ENCODE measurements around the gene PPP1R7. TPM values are rescaled to one million over a fixed set of nuclear protein-coding genes. Genes with fewer than 3 reads are reported as not detected.

The PPP1R7 gene
- total and polyA plus RNA-seq, 2 experiments from 2014 or later, result 53.1 to 107 TPM

GRCh38 chr2:241142593-241142992, 7.7 kb upstream of the PPP1R7 start:
- Histone ChIP-seq H3K36me3 (ENCODE audit: low read depth) (no peaks in the 10 kb centered on the region), H3K9ac (no peak overlapping the region), H3K27me3 (replicated peaks; ENCODE audit: insufficient read depth) (no peaks in the 10 kb centered on the region), H3K4me3 (no peak overlapping the region), H3K4me1 (ENCODE audit: insufficient read depth) (no peaks in the 10 kb centered on the region), H3F3A (ENCODE audit: insufficient read depth) (no peaks in the 10 kb centered on the region), H3K27ac (no peak overlapping the region), H4K20me1 (ENCODE audit: insufficient read depth) (no peaks in the 10 kb centered on the region), H3K9me2 (ENCODE audit: insufficient read depth) (no peaks in the 10 kb centered on the region), H3K9me3 (ENCODE audit: low read depth) (no peaks in the 10 kb centered on the region), H3K4me2 (ENCODE audit: unreplicated experiment) (no peak overlapping the region), H3K79me2 (ENCODE audit: insufficient read depth) (no peaks in the 10 kb centered on the region), H2AFZ (no peak overlapping the region)
- DNase-seq, result no peak
- TF ChIP-seq EZH2 (IDR thresholded peaks at IDR 0.05; ENCODE audit: insufficient read depth, poor library complexity, severe bottlenecking) (no peak), EZH2phosphoT487 (IDR thresholded peaks at IDR 0.05; ENCODE audit: insufficient read depth, low read depth) (no peak)
- WGBS, 2 experiments (ENCODE audit: low coverage in 1 of 2, low lambda C conversion rate in 2 of 2, missing lambda C conversion rate in 2 of 2), result 83 to 86% methylated on average over 9 of the region's 9 CpGs
- in situ Hi-C loops (cut with MboI), result no loop called here

DNA sequence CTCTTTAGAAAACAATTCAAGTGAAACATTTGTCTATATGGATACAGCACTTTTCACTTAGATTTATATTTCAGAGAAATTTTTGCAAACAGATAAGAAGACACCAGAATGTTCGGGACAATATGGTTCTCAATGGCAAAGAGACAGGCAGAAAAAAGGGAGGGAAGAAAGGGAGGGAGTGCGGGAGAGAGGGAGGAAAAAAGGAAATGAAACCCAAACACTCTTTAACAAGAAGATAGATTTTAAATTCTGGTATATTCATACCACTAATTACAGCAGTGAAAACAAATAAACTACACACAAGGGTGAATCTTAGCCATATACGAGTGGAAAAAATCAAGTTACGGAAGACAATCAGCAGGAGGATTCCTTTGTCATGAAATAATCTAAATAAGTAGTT, 4.0 kb upstream of the PPP1R7 start:
- 69 to 72% methylated on average over 4 of the region's 4 CpGs for WGBS, 2 experiments (ENCODE audit: low coverage in 1 of 2, low lambda C conversion rate in 2 of 2, missing lambda C conversion rate in 2 of 2)
- Histone ChIP-seq H3K4me2 (ENCODE audit: unreplicated experiment) (no peak overlapping the region), H3K9ac (no peak overlapping the region), H3K4me1 (ENCODE audit: insufficient read depth) (0 out of 2 replicates have a peak, but pooled peaks cover 4% of the 10 kb centered on the region), H3K79me2 (ENCODE audit: insufficient read depth) (peaks cover 9% of the 10 kb centered on the region; the same call in 1 of the 2 replicates), H3F3A (ENCODE audit: insufficient read depth) (no peaks in the 10 kb centered on the region), H4K20me1 (ENCODE audit: insufficient read depth) (no peaks in the 10 kb centered on the region), H3K27ac (no peak overlapping the region), H3K9me3 (ENCODE audit: low read depth) (no peaks in the 10 kb centered on the region), H3K36me3 (ENCODE audit: low read depth) (no peaks in the 10 kb centered on the region), H3K27me3 (replicated peaks; ENCODE audit: insufficient read depth) (no peaks in the 10 kb centered on the region), H3K9me2 (ENCODE audit: insufficient read depth) (no peaks in the 10 kb centered on the region), H2AFZ (no peak overlapping the region), H3K4me3 (no peak overlapping the region)
- in situ Hi-C loops (cut with MboI), result no loop called here
- TF ChIP-seq EZH2phosphoT487 (IDR thresholded peaks at IDR 0.05; ENCODE audit: insufficient read depth, low read depth) (no peak), EZH2 (IDR thresholded peaks at IDR 0.05; ENCODE audit: insufficient read depth, poor library complexity, severe bottlenecking) (no peak)
- no peak for DNase-seq

DNA sequence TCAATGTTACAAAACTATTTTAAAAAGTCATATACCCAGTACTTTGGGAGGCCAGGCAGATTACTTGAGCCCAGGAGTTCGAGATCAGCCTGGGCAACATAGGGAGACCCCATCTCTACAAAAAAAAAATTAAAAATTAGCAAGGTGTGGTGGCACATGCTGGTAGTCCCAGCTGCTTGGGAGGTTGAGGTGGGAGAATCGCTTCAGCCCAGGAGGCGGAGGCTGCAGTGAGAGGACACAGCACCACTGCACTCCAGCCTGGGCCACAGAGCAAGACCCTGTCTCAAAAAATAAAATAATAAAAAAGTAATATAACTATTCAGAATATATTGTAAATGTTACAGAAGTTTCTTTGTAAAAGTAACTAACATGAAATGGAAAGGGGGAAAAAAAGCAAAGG, 2.9 kb upstream of the PPP1R7 start:
- Histone ChIP-seq H3K27me3 (replicated peaks; ENCODE audit: insufficient read depth) (no peaks in the 10 kb centered on the region), H3K4me2 (ENCODE audit: unreplicated experiment) (no peak overlapping the region), H3K9ac (no peak overlapping the region), H4K20me1 (ENCODE audit: insufficient read depth) (no peaks in the 10 kb centered on the region), H3K79me2 (ENCODE audit: insufficient read depth) (peaks cover 17% of the 10 kb centered on the region), H3F3A (ENCODE audit: insufficient read depth) (no peaks in the 10 kb centered on the region), H2AFZ (no peak overlapping the region), H3K4me3 (no peak overlapping the region), H3K9me2 (ENCODE audit: insufficient read depth) (no peaks in the 10 kb centered on the region), H3K9me3 (ENCODE audit: low read depth) (no peaks in the 10 kb centered on the region), H3K36me3 (ENCODE audit: low read depth) (no peaks in the 10 kb centered on the region), H3K4me1 (ENCODE audit: insufficient read depth) (0 out of 2 replicates have a peak, but pooled peaks cover 4% of the 10 kb centered on the region), H3K27ac (no peak overlapping the region)
- in situ Hi-C loops (cut with MboI), result no loop called here
- 94 to 97% methylated on average over 3 of the region's 3 CpGs for WGBS, 2 experiments (ENCODE audit: low coverage in 1 of 2, low lambda C conversion rate in 2 of 2, missing lambda C conversion rate in 2 of 2)
- no peak for DNase-seq
- TF ChIP-seq EZH2phosphoT487 (IDR thresholded peaks at IDR 0.05; ENCODE audit: insufficient read depth, low read depth) (no peak), EZH2 (IDR thresholded peaks at IDR 0.05; ENCODE audit: insufficient read depth, poor library complexity, severe bottlenecking) (no peak)

GRCh38 chr2:241148239-241148638, 2.0 kb upstream of the PPP1R7 start:
- Histone ChIP-seq H4K20me1 (ENCODE audit: insufficient read depth) (no peaks in the 10 kb centered on the region), H3K4me2 (ENCODE audit: unreplicated experiment) (peak overlapping the region; percentile 89), H3K4me3 (peak overlapping the region; percentile 88; the same call in 1 of the 2 replicates), H3K27ac (no peak overlapping the region), H3K9ac (peak overlapping the region; percentile 88), H3K4me1 (ENCODE audit: insufficient read depth) (0 out of 2 replicates have a peak, but pooled peaks cover 4% of the 10 kb centered on the region), H3K9me2 (ENCODE audit: insufficient read depth) (no peaks in the 10 kb centered on the region), H3F3A (ENCODE audit: insufficient read depth) (no peaks in the 10 kb centered on the region), H3K79me2 (ENCODE audit: insufficient read depth) (peaks cover 24% of the 10 kb centered on the region), H3K9me3 (ENCODE audit: low read depth) (no peaks in the 10 kb centered on the region), H3K36me3 (ENCODE audit: low read depth) (no peaks in the 10 kb centered on the region), H3K27me3 (replicated peaks; ENCODE audit: insufficient read depth) (no peaks in the 10 kb centered on the region), H2AFZ (peak overlapping the region; percentile 91)
- TF ChIP-seq EZH2phosphoT487 (IDR thresholded peaks at IDR 0.05; ENCODE audit: insufficient read depth, low read depth) (no peak), EZH2 (IDR thresholded peaks at IDR 0.05; ENCODE audit: insufficient read depth, poor library complexity, severe bottlenecking) (no peak)
- no peak for DNase-seq
- 96 to 98% methylated on average over 4 of the region's 4 CpGs for WGBS, 2 experiments (ENCODE audit: low coverage in 1 of 2, low lambda C conversion rate in 2 of 2, missing lambda C conversion rate in 2 of 2)
- in situ Hi-C loops (cut with MboI), result no loop called here

Data from GM23248 (cell line).